ENCODE measurements around the gene DCXR. TPM values are rescaled to one million over a fixed set of nuclear protein-coding genes. Genes with fewer than 3 reads are reported as not detected.

The DCXR gene
- total RNA-seq, 1 donor from 2014 or later = 49.9 TPM

- Mint-ChIP-seq H3K4me1 (ENCODE audit: low read depth, unreplicated experiment) (peaks cover 2% of the 10 kb centered on the region), H3K36me3 (ENCODE audit: low read depth, unreplicated experiment) (peaks cover 3% of the 10 kb centered on the region), H3K9me3 (ENCODE audit: unreplicated experiment) (no peaks in the 10 kb centered on the region), H3K27ac (ENCODE audit: unreplicated experiment) (no peak overlapping the region), H3K27me3 (ENCODE audit: low read depth, unreplicated experiment) (no peaks in the 10 kb centered on the region), H3K4me3 (ENCODE audit: unreplicated experiment) (no peak overlapping the region)
- Histone ChIP-seq H3K9ac (ENCODE audit: low read length) (no peak overlapping the region), H3K79me2 (ENCODE audit: insufficient read depth, low read length) (peaks cover 6% of the 10 kb centered on the region), H3K27me3 (ENCODE audit: insufficient read depth, low read length) (no peaks in the 10 kb centered on the region), H3K4me1 (ENCODE audit: insufficient read depth, low read length) (peaks cover 12% of the 10 kb centered on the region), H3K27ac (ENCODE audit: low read depth, low read length) (no peak overlapping the region), H4K20me1 (ENCODE audit: insufficient read depth, low read length) (peaks cover 51% of the 10 kb centered on the region), H2AFZ (ENCODE audit: low read depth, low read length) (no peak overlapping the region), H3K36me3 (ENCODE audit: insufficient read depth, low read length) (no peaks in the 10 kb centered on the region), H3K4me3 (ENCODE audit: insufficient read depth, low read depth, low read length) (no peak overlapping the region), H3K9me3 (ENCODE audit: insufficient read depth, low read depth, low read length) (no peaks in the 10 kb centered on the region), H3K4me2 (ENCODE audit: low read length) (no peak overlapping the region)
- DNase-seq (ENCODE audit: low read depth) (no peak), FAIRE-seq (no peak)
- TF ChIP-seq, protein P1, sequence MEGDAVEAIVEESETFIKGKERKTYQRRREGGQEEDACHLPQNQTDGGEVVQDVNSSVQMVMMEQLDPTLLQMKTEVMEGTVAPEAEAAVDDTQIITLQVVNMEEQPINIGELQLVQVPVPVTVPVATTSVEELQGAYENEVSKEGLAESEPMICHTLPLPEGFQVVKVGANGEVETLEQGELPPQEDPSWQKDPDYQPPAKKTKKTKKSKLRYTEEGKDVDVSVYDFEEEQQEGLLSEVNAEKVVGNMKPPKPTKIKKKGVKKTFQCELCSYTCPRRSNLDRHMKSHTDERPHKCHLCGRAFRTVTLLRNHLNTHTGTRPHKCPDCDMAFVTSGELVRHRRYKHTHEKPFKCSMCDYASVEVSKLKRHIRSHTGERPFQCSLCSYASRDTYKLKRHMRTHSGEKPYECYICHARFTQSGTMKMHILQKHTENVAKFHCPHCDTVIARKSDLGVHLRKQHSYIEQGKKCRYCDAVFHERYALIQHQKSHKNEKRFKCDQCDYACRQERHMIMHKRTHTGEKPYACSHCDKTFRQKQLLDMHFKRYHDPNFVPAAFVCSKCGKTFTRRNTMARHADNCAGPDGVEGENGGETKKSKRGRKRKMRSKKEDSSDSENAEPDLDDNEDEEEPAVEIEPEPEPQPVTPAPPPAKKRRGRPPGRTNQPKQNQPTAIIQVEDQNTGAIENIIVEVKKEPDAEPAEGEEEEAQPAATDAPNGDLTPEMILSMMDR (IDR thresholded peaks at IDR 0.05; ENCODE audit: insufficient read depth, low read depth, low read length) = no peak
- no peak for TF ChIP-seq EZH2 (IDR thresholded peaks at IDR 0.05; ENCODE audit: insufficient read depth, low read length)
Measured at GRCh38 chr17:81996232-81996756, 41.2 kb downstream of the DCXR start.

DNA sequence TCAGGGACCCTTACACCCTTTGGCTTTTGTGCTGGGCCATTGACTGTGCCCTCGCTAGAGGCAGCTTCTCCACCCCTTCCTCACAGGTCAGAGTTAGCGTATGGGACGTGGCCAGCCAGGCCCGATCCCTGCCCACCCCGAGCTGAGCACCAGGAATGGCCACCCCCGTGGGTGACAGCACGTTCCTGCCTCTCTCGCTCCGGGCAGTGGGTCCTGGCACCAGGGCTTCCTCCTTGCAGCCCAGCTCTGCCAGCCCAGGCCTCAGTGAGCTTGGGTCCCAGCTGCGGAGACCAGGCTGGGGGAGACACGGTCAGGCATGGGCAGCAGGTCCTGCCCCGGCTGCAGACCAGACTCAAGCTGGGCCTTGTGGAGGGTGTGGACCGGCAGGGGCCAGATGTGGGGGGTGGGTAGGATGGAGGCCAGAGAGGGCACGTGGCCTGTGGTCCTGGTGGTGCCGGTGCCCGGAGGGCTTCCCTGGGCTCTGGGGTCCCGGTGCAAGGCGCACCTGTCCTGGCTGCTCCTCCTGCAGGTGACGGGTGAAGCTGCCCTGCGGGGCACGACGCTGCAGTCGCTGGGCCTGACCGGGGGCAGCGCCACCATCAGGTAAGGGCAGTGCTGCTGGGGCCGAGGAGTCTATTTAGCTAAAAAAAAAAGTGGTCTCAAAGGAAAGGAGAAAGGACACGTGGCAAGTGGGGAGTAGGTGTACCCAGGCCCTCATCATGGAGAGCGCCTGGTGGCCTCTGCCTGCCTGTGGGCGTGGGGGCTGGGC lies 41.9 kb downstream of the DCXR start:
- H3K27ac Mint-ChIP-seq (ENCODE audit: unreplicated experiment) = no peak overlapping the region

More for the DNA sequence above, 41.9 kb downstream of the DCXR start:
- Mint-ChIP-seq H3K27me3 (ENCODE audit: low read depth, unreplicated experiment) (no peaks in the 10 kb centered on the region), H3K36me3 (ENCODE audit: low read depth, unreplicated experiment) (peaks cover 5% of the 10 kb centered on the region), H3K9me3 (ENCODE audit: unreplicated experiment) (peaks cover 3% of the 10 kb centered on the region), H3K4me1 (ENCODE audit: low read depth, unreplicated experiment) (peaks cover 2% of the 10 kb centered on the region), H3K4me3 (ENCODE audit: unreplicated experiment) (no peak overlapping the region)
- Histone ChIP-seq H4K20me1 (ENCODE audit: insufficient read depth, low read length) (peaks cover 53% of the 10 kb centered on the region), H3K27ac (ENCODE audit: low read depth, low read length) (no peak overlapping the region), H3K4me1 (ENCODE audit: insufficient read depth, low read length) (peaks cover 10% of the 10 kb centered on the region), H3K79me2 (ENCODE audit: insufficient read depth, low read length) (peaks cover 6% of the 10 kb centered on the region), H3K9me3 (ENCODE audit: insufficient read depth, low read depth, low read length) (no peaks in the 10 kb centered on the region), H3K4me3 (ENCODE audit: insufficient read depth, low read depth, low read length) (no peak overlapping the region), H2AFZ (ENCODE audit: low read depth, low read length) (no peak overlapping the region), H3K27me3 (ENCODE audit: insufficient read depth, low read length) (no peaks in the 10 kb centered on the region), H3K4me2 (ENCODE audit: low read length) (no peak overlapping the region), H3K9ac (ENCODE audit: low read length) (no peak overlapping the region), H3K36me3 (ENCODE audit: insufficient read depth, low read length) (no peaks in the 10 kb centered on the region)
- FAIRE-seq = no peak
- no peak for DNase-seq (ENCODE audit: low read depth)
- no peak for TF ChIP-seq EZH2 (IDR thresholded peaks at IDR 0.05; ENCODE audit: insufficient read depth, low read length)
- TF ChIP-seq, protein P1 (IDR thresholded peaks at IDR 0.05; ENCODE audit: insufficient read depth, low read depth, low read length) = no peak

Measured in astrocyte (in vitro differentiated cells and primary cell).